Activated CD4-positive, alpha-beta T cell treated with anti-CD3 and anti-CD28 coated beads, Interleukin-2, Interleukin-4, amounts not matched to agents 100 ng/mL and 50 ng/mL, durations not matched to agents 16 hours and 8 hours (primary cell): ENCODE data around the gene PPIA.
A peak's percentile ranks its signal among the peaks of the same experiment; 100 is the strongest.

Source experiments
- DNase-seq: peaks from one replicate; pipeline ENCODE4 v3.0.0-alpha.2; 2020; ENCODE audit warnings: low spot score

Gene PPIA

GRCh38 chr7:44787762-44788161, 8.7 kb upstream of the PPIA start:
- no peak for DNase-seq

GRCh38 chr7:44789990-44790389, 6.5 kb upstream of the PPIA start:
- DNase-seq, result no peak

- no peak for DNase-seq
Measured at GRCh38 chr7:44791278-44792219, 4.9 kb upstream of the PPIA start.

- DNase-seq, result no peak
Measured at GRCh38 chr7:44793919-44794318, 2.6 kb upstream of the PPIA start.

- no peak for DNase-seq
Measured at GRCh38 chr7:44794331-44794730, 2.1 kb upstream of the PPIA start.

GRCh38 chr7:44796034-44796503, 412 bp upstream of the PPIA start:
- no peak for DNase-seq

GRCh38 chr7:44797329-44798258, 1.1 kb downstream of the PPIA start:
- DNase-seq, result peak; percentile 91

- DNase-seq, result no peak
Measured at GRCh38 chr7:44798649-44799305, 2.3 kb downstream of the PPIA start.

- no peak for DNase-seq
Measured at GRCh38 chr7:44799939-44800338, 3.5 kb downstream of the PPIA start.

GRCh38 chr7:44801890-44802289, 5.4 kb downstream of the PPIA start:
- no peak for DNase-seq

- no peak for DNase-seq
Measured at GRCh38 chr7:44802418-44803025, 6.0 kb downstream of the PPIA start.

- DNase-seq, result peak; percentile 32
Measured at GRCh38 chr7:44803828-44804519, 7.5 kb downstream of the PPIA start.

GRCh38 chr7:44805950-44806349, 9.5 kb downstream of the PPIA start:
- no peak for DNase-seq

- no peak for DNase-seq
Measured at GRCh38 chr7:44808914-44809393, 12.5 kb downstream of the PPIA start.

GRCh38 chr7:44811093-44811492, 14.6 kb downstream of the PPIA start:
- no peak for DNase-seq

- DNase-seq, result no peak
Measured at GRCh38 chr7:44811571-44811970, 15.1 kb downstream of the PPIA start.

GRCh38 chr7:44814919-44815318, 18.4 kb downstream of the PPIA start:
- no peak for DNase-seq

- no peak for DNase-seq
Measured at GRCh38 chr7:44819292-44819691, 22.8 kb downstream of the PPIA start.

- no peak for DNase-seq
Measured at GRCh38 chr7:44823255-44823781, 26.8 kb downstream of the PPIA start.

- DNase-seq, result no peak
Measured at GRCh38 chr7:44824894-44825526, 28.5 kb downstream of the PPIA start.
